KBM-7 (cell line): ENCODE data around the gene RPL39L.
"Not testable (repeated sequence)": the region's sequence is repeated elsewhere in the genome, so short reads cannot be mapped to it uniquely, and the experiment has no call there.

Experiments
- DNase-seq: peaks from one replicate; pipeline ENCODE4 v3.0.0-alpha.2; 2015
- in situ Hi-C: fragments of 300-500 bp; cut with MboI; formaldehyde crosslinking; loops from 2 replicates; pipeline ENCODE4 v1.14.3; 2020; ENCODE audit warnings: low sequenced_read_pairs, low pct_unique_long_range_greater_than_20kb, mixed read lengths

Gene RPL39L

GRCh38 chr3:187139126-187139894 is at the start of gene RPL39L:
TSS of gene RPL39L (minus strand) at chr3:187139496. CDS start at chr3:187121300, 18,196 bp downstream.
- peak; percentile 95 for DNase-seq
- in situ Hi-C loops: loop anchor here (25.0 kb wide), 1 partner anchor 302 kb away; the partner anchor contains the start of gene ADIPOQ

- in situ Hi-C loops: no loop called here
- no peak for DNase-seq
Measured at GRCh38 chr3:187188931-187189330, 49.6 kb upstream of the RPL39L start.

- in situ Hi-C loops: no loop called here
- no peak for DNase-seq
Measured at GRCh38 chr3:187186801-187187421, 47.6 kb upstream of the RPL39L start.

- in situ Hi-C loops: no loop called here
- DNase-seq: no peak
Measured at GRCh38 chr3:187186375-187186774, 47.1 kb upstream of the RPL39L start.

- in situ Hi-C loops: no loop called here
- no peak for DNase-seq
Measured at GRCh38 chr3:187185759-187186158, 46.5 kb upstream of the RPL39L start.

GRCh38 chr3:187183903-187184302 is 44.6 kb upstream of the RPL39L start:
- no peak for DNase-seq
- in situ Hi-C loops: no loop called here

- in situ Hi-C loops: no loop called here
- peak; percentile 81 for DNase-seq
Measured at GRCh38 chr3:187183210-187183862, 44.0 kb upstream of the RPL39L start.

- in situ Hi-C loops: no loop called here
- DNase-seq: no peak
Measured at GRCh38 chr3:187181454-187182170, 42.3 kb upstream of the RPL39L start.

- in situ Hi-C loops: no loop called here
- no peak for DNase-seq
Measured at GRCh38 chr3:187172929-187173328, 33.6 kb upstream of the RPL39L start.

- DNase-seq, in situ Hi-C loops: not testable (repeated sequence)
Measured at GRCh38 chr3:187170911-187171310, 31.6 kb upstream of the RPL39L start.

- in situ Hi-C loops: no loop called here
- DNase-seq: no peak
Measured at GRCh38 chr3:187169231-187169960, 30.1 kb upstream of the RPL39L start.

- in situ Hi-C loops: no loop called here
- no peak for DNase-seq
Measured at GRCh38 chr3:187167777-187168176, 28.5 kb upstream of the RPL39L start.

GRCh38 chr3:187166750-187167149 is 27.5 kb upstream of the RPL39L start:
- no peak for DNase-seq
- in situ Hi-C loops: no loop called here

- peak; percentile 73 for DNase-seq
- in situ Hi-C loops: no loop called here
Measured at GRCh38 chr3:187165144-187165543, 25.8 kb upstream of the RPL39L start.

GRCh38 chr3:187162265-187162953 is 23.1 kb upstream of the RPL39L start:
- in situ Hi-C loops: no loop called here
- DNase-seq: no peak

GRCh38 chr3:187161556-187161955 is 22.3 kb upstream of the RPL39L start:
- no peak for DNase-seq
- in situ Hi-C loops: no loop called here

GRCh38 chr3:187150599-187150998 is 11.3 kb upstream of the RPL39L start:
- peak; percentile 58 for DNase-seq
- in situ Hi-C loops: no loop called here

GRCh38 chr3:187150186-187150585 is 10.9 kb upstream of the RPL39L start:
- in situ Hi-C loops: no loop called here
- no peak for DNase-seq
